Activated naive CD4-positive, alpha-beta T cell treated with anti-CD3 and anti-CD28 coated beads, Interleukin-2, amount 50 U/mL, for 16 hours (primary cell): ENCODE results near the gene KCNG2.

Experiments
- DNase-seq: peaks from one replicate; pipeline ENCODE4 v3.0.0-alpha.2; 2020

The KCNG2 gene

DNA sequence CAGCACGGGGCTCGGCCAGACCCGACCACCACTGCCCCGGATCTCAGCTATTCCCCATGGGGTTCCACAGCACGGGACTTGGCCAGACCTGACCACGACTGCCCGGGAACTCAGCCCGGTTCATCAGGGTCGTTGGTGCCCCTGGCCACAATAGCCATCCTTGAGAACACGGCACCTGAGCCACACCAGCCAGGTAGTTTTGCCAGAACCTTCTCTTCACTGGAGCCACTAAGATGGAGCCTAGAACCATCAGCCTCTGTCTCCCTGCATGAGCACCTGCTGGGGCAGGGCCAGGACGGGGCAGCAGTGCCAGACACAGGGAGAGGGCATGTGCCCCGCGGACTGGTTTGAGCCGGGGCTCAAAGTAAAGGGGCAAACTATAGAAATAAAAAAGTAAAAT lies 11.4 kb upstream of the KCNG2 start:
- DNase-seq = no peak

DNA sequence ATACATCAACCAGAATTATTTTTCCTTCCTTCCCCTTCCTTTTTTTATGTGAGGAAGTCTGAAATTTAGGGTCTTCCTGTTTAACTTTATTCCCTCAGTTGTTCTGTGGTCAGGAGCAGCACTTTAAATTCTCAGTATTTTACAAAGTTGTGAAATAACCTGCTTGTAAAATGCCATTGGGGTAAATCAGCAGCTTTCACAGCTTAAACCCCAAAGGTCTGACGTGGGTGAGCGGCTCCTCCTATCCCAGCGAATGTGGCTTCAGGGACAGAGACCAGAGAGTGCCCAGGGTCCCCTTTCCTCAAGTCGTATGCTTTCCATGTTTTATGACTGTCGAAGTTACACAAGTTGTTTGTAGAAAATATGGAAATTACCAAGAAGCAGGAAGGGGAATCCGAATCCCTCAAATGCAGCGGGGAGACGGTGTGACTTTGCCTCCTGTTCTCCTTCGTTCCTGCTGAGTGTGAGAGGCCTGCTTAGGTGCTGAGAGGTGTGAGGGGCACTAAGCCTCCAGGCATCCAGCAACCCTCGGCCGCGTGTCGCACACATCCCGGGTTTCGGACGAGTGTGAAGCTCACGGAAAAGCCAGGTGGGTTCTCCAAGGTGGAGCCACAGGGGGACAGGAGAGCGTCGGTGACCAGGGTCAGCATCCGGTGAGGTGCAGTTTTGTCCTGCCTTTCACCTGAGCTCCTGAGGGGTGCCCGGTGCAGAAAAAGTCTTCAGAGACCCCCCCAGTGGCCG lies 10.8 kb upstream of the KCNG2 start:
- no peak for DNase-seq

DNA sequence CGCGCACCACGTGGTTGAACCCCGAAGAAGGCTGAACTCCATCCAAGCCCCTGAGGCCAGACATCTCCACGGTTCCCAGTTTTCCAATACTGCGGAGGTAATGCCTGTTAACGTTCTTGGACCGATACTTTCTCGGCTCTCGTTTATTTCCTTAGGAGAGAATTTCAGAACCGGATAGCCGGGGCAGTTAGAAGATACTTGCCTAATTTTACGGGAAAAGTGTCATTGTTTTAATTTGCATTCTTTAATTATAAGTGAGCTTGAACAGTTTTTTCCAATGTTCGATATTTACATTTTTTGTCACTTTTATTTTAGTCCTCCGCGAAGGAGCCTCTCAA lies 10.2 kb upstream of the KCNG2 start:
- no peak for DNase-seq

DNA sequence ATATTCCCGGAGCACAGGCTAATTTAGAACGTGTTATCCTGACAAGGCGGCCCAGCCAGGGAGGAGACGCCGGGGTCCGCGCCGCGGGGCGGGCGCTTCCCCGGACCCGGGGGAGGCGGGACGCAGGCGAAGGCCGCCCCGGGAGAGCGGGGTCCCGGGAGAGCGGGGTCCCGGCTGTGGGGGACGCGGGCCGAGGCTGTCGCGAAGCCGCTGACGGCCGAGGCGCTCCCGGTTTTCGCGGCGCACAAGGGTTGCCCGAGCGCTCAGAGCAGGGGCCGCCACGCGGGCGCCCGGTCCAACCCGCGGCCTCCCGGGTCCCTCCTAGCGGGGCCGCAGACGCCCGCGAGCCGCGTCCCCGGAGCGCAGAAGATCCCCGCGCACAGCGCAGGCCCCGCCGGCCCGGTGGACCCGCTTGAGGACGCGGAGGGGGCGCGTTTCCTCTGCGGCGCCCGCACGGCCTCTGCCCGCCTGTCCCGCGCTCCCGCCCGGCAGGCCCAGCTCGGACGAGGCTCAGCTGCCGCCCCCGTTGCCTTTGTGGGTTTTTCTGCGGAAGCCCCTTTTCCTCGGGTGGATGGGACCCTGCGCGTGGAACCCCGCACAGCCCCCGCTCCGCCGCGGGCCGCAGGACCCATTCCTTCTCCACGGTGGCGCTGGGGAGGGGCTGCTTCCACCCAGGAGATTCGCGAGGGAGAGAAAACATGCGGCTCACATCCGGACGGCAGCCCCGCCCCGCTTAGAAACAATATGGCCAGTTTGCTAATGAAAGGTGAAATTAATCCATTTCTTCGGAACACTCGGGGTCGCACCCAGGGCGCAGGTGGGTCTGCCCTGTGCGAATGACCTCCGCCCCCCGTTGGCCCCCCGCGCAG lies 9.6 kb upstream of the KCNG2 start:
- DNase-seq = no peak

DNA sequence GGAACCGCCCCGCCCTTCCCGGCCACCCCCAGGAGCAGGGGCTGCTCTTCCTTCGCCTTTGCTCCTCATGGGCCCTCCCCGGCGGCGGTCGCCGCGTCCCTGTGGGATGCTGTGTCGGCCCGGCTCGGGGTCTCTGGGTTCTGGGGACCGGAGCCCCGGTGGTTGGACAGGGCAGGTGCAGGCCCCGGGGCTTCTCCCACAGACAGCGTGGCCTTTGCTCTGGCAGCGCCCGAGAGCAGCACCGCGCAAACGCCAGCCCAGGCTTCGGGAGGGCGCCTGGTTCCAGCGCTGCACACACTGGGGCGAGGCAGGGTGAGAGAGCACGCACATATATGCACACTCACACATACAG lies 9.0 kb upstream of the KCNG2 start:
- no peak for DNase-seq

DNA sequence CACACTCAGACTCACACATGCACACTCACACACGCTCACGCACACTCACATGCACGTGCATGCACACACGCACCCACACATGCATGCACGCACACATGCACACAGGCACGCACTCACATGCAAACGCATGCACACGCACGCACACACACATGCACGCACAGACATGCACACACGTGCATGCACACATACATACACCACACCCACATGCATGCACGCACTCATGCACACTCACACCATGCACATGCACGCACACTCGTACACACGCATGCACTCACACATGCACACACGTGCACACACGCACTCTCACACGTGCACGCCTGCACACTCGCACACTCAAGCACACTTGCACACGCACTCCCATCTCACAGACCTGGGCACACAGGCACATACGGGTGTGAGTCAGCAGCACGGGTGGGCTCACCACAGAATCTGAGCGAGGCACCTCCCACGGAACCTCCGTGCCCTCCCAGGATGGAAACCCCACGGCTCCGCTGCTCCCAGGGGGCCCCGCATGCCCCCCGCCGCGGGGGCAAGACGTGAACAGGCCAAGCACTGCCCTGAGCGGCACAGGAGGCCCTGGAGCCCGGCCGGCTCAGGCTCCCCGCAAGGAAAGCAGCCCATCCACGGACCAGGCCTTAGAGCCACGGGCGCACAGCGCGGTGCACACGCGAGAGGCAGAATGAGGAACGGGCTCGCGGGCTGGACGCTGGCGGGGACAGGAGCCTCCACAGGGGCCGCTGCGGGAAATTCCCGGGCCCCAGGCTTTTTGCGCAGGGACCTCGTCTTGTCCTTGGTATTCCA lies 8.4 kb upstream of the KCNG2 start:
- DNase-seq = no peak

DNA sequence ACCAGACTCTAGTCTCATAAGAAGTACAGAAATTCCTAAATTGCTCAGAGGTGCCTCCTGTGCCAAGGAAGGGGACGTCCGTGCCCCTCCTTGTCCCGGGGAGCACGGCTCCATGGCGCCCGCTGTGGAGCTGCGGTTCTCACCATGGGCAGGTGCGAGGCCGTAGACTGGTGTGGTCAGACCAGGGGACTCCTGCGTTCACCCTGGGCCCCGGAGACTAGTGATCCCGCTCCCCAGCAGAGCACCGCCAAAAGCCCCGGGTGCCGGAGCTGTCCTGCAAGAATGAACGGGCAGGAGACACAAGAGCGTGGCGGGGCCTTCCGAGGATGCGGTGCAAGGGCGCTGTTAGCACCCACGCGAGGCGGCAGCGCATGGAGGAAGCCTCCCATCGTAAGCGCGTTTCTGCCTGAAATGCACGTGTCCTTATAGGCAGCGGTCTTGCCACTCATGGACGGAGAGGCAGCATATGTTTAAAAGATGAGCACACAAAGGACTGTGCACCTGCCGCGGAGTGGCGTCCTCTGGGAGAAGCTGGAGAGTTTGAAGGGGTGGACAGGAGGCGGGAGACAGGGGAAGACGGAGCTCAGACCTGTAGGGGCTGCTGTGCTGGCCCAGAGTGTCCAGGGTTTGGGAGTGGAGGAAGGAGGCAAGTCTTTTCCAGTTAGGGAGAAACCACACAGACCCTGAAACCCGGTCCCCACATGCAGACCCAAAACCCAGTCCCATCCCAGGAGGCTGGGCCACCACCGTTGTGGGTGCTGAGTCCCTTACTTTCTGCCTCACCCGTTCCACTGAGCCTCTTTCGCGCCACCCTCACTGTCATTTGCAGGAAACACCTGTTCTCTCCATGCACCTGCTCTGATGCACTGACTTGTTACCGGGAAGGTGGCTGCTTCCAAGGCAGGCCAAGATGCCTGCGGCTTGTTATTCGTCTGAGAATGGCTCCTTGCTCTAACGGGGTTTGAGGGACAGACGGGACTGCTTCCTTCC lies 7.5 kb upstream of the KCNG2 start:
- DNase-seq = no peak

DNA sequence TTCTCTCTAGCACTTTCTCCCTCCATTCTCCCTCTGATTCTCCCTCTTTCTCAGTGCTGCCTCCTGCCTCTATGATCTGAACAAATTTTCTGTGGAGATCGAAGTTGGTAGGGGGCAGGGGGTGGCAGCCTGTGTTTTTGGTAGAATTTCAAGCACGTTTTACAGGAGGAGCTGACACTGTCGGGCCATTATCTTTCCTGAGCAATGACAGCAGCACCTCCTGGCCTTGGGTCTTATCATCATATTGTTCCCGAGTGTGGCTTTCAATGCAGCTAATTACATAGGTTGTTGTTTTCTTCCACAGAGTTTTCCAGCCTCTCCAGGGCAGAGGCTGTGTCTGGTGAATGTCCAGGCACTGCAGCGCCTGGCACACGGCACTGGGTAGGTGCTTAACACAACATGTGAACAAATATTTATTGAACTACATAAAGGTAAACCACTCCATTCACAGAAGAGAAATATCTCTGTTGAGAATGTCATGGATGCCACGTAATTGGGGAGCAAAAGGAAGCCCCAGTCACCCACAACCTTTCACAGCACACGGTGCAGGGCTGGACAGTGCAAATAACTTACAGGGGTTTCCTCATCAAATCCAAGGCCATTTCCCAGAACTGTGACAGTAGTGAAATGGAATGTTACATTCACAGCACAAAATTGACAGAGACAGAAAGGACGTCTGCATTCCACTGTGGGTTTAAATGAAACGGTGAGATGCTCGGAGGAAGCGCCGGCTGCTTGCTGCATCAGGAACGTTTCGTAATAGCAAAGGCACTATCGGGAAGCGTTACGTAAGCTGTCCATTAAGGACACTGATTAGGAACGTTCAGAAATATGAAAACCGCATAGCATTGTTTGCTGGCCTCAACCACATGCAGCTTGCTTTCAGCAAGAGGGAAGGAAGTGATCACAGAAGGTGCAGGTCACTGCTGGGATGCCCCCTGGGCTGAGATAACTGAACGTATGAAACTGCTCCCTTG lies 6.5 kb upstream of the KCNG2 start:
- DNase-seq = no peak

DNA sequence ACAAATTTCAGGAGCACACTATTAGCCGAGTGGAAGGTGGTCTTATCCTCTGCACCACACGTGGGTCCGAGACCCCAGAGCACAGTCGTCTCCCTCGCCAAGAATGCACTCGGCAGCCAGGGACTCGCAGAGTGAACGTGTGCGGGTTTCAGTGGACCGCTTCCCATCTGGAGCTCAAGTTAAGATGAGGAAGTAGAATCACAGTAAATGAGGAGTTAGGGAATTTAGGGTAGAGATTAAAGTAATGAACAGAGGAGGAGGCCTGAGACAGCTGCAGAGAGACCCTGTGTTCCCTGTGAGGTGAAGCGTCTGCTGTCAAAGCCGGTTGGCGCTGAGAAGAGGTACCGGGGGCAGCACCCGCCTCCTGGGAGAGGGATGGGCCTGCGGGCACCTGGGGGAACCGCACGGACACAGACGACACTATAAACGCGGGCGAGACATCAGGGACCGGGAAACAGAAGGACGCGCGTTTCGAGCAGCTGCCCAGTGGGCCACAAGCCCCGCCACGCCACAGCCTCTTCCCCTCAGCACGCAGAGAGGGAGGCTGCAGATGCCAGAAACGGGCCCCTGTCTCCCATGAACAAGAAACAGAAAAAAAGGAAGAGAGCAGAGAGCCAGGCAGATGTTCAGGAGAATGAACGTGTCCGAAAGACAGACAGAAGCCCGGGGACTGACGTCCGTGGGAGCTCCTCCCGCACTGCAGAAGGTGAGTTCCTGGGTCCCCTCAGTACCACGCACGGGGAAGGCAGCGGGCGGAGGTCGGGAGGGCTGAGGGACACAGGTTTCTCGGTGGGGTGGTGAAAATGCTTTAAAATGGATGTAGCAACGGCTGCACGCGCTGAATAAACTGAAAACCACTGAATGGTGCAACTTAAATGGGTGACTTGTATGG lies 5.4 kb upstream of the KCNG2 start:
- DNase-seq = no peak

DNA sequence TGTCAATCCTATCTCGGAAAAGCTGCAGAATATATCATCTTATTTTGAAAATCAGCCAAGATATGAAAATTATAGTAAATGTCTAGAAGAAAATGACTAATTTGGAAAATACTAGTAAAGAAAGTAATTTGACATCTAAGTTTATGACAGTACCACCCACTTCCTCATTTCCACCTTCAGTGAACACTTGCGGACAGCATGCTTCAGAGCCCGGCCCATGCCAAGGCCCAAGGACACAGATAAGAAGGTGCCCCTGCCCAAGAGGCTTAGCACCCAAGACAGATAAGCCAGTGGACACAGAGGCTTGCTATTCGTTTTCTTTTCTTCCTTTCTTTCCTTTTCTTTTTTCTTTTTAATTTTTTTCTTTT lies 4.8 kb upstream of the KCNG2 start:
- no peak for DNase-seq

DNA sequence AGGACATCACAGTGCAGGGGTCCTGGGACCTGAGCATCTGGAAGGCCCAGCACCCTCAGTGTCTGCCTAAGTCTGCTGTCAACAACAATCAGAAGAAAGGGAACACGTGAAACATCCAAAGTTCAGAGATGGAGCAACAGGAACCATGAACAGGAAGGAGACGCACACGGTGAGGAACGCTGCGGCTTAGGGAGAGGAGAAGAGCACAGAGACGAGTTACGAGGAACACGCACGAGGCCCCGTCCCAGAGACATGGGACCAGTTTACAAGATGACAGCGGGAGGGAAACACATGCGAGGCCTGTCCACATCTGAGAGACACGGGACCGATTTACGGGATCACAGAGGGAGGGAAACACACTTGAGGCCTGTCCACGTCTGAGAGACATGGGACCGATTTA lies 2.9 kb upstream of the KCNG2 start:
- no peak for DNase-seq

DNA sequence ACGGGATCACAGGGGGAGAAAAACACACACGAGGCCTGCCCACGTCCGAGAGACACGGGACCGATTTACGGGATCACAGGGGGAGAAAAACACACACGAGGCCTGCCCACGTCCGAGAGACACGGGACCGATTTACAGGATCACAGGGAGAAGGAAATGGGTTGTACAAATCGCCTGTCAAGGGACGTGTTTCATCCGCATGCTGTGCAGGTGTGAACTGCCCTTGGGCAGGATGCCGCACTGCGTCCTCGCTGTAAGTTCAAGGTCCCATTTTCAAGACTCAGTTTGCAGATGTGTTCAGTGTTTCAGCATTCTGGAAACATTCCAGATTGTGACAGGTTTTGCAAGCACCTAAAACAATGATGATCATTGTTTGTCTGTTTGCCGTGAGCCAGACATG lies 2.3 kb upstream of the KCNG2 start:
- DNase-seq = no peak

DNA sequence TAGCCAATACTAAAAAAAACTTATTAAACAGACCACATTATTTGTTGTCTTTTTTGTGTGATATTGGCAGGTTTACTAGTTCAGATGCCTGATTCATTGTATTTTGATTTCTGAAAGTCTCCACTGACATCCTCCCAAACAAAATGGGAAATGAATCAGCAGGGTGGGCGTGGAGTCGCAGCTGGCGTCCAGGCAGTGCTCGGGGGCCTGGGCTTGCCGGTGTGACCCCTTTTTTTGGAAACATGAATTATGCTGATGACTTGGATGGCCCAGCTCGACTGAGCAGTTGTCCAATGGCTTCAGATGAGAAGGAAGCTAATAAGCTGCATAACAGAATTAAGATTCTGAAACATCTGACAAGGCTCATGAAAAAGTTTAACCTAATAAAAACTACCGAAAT lies 1.7 kb upstream of the KCNG2 start:
- no peak for DNase-seq

DNA sequence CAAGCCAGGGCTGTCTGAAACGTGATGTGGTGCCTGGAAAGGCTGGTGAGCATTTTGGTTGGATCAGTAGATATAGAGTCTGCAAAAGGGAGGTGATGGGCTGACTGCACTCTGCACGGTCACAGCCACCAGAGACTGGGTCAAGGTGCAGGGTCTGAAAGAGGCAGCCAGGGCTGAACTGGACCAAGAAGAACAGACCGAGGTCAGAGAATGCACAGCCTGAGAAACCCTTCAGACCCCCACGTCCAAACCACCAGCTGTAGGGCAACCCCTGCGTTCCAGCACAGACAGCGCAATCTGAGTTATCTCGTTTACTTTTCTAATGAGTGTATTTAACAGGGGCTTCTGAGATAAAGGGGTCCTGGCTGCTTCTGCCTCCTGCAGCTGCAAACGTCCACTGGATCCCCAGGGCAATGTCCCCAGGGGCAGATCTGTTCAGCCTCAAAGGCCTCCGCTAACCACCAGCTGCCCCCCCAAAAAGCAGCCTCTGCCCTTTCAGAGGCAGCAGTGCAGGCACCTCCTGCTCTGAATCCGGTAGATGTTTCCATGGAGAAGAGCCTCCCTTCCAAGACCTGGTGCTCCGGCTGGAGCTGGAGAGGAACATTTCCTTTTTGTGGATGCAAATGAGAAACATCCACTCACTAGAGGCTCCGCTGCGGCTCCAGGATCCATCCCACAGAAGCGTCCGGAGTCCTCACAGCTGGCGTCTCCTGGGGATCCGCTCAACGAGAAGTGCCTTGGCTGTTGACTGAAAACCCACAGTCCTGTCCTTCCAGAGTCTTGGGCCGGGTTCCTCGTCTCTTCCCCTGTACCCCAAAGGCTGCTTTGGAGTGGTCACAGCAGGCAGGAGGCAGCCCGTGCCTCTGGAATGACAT lies 970 bp upstream of the KCNG2 start:
- DNase-seq = no peak

DNA sequence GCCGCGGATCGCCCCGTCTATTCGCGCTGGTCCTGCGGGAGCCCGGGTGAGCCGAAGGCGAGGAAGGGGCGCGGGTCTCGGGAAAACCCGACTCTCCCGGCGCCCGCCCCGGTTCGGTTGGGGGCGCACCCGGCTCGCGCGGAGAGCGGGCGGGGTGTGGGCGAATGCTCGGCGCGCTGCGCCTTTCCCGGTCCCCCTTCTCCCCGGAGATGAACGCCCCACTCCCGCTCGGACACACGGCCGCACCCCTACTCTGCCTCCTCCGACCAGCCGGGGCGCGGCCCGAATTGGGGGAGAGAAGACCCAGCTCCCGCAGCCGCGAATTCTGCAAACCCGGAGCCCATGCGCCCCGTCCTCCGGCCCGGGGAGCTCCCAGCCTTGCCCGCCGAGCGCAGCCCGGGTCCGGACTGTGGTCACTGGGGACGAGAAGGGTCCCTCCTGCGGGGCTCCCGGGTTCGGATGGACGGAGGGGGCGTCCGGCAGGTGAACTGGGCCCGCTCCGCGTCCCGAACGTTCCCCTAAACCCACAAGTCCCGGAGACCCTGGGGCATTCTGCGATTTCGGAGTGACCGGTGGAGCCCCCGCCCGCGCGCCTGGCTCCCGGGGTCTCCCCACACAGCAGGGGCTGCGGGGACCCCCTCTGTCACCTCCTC lies 734 bp downstream of the KCNG2 start:
- DNase-seq = no peak

DNA sequence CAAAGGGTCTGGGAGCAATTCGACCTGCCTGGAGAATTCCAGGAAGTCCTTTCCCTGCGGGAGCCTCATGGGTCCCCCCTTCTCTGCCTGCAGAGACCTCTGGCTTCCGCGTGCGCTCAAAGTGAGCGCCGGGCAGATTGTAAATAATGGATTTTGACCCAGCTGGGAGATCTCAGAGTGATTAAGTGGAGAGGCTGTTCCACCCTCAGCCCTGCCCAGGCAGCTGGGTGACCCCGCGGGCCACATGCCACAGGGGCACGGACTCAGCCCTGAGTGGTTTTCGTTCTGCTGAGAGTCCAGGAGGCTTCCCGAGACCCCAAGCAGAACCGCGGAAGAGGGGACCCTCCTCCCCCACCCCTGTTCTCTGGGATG lies 1.2 kb downstream of the KCNG2 start:
- DNase-seq = no peak

DNA sequence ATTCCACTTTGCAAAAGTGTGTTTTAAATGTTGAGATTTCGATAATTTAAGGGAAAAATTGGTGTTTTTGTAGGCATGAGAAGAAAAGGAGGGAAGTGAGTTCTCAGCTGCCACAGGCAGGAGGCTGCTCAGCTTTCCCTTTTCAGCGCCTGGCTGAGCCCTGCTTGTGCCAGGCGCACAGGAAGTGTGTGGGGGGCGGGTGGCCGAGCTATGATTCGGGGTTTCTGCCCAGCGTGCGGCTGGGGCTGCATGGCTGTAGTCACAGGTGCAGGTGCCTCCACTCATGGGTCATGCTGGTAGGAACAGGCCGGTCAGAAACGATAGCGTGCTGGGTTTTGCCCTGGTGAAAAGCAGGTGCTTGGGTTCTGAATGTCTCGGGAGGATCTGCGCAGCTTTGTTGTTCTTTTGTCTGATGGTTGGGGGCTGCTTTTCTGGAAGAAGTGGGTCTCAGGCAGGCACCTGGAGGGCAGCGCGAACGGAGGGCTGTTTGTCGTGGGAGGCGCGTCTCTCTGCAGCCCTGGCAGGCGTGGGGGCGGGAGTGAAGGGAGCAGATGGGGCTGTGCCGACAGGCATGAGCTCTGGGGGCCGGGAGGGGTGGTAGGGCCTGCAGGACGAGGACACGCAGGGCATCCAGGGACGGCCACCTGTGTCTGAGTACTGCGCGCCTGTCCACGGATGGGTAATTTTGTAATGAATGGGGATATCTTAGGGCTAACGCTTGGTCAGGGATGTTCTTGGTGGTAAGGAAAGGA lies 2.1 kb downstream of the KCNG2 start:
- no peak for DNase-seq
